ENCODE data around the gene TLR5. TPM values are rescaled to one million over a fixed set of nuclear protein-coding genes. Genes with fewer than 3 reads are reported as not detected.

The TLR5 gene
- polyA plus RNA-seq, 1 donor, result 5.9 TPM

- DNase-seq, result no peak
These were observed 74.0 kb downstream of the TLR5 start for GRCh38 chr1:223068900-223069665.

GRCh38 chr1:223067914-223068313 is 75.1 kb downstream of the TLR5 start:
- no peak for DNase-seq

GRCh38 chr1:223066415-223066814 is 76.6 kb downstream of the TLR5 start:
- DNase-seq, result no peak

- no peak for DNase-seq
These were observed 80.9 kb downstream of the TLR5 start for GRCh38 chr1:223062177-223062576.

GRCh38 chr1:223059526-223059925 is 83.5 kb downstream of the TLR5 start:
- no peak for DNase-seq

Other genes starting within 250 kb of the TLR5 start
- gene SUSD4, start 220.9 kb upstream of the TLR5 start, polyA plus RNA-seq (ENCODE audit: insufficient read length), result 2.0 TPM